Measurements from ENCODE around the gene WNT1. TPM values are rescaled to one million over a fixed set of nuclear protein-coding genes. Genes with fewer than 3 reads are reported as not detected.

Gene WNT1
- total and polyA plus RNA-seq, 4 donors = 0.09 to 0.20 (median 0.15) TPM; not detected in 1

- no peak for ATAC-seq (ENCODE audit: insufficient read depth, low FRiP score)
- Histone ChIP-seq H3K4me1 (ENCODE audit: control insufficient read depth in 5 of 5, insufficient read depth in 5 of 5, low read length in 5 of 5) (peaks cover 0 to 7% (median 5%) of the 10 kb centered on the region in 5 donors), H3K4me3 (no peak overlapping the region), H3K36me3 (ENCODE audit: control insufficient read depth in 4 of 4, insufficient read depth in 4 of 4, low read length in 4 of 4) (no peaks in the 10 kb centered on the region), H3K9me3 (ENCODE audit: control insufficient read depth in 4 of 4, insufficient read depth in 3 of 4, low read length in 3 of 4) (peaks cover 0 to 2% (median 0%) of the 10 kb centered on the region in 4 donors), H3K27ac (ENCODE audit: low read depth in 1 of 2, low read length in 1 of 2) (no peak overlapping the region), H3K9ac (ENCODE audit: insufficient read depth in 1 of 2, low read length in 2 of 2) (no peak overlapping the region), H3K27me3 (ENCODE audit: control insufficient read depth in 3 of 3, insufficient read depth in 3 of 3, low read length in 2 of 3) (peaks cover 3 to 86% (median 85%) of the 10 kb centered on the region in 3 donors)
- TF ChIP-seq CTCF (IDR thresholded peaks at IDR 0.05; ENCODE audit: control extremely low read depth, extremely low read depth) = no peak
- DNase-seq = no peak
- 76 to 83% methylated on average over 2 of the region's 2 CpGs for WGBS, 2 donors
Measured at GRCh38 chr12:48985901-48986300, 7.8 kb downstream of the WNT1 start.

- no peaks in the 10 kb centered on the region for H3K36me3 ChIP-seq (ENCODE audit: control insufficient read depth in 4 of 4, insufficient read depth in 4 of 4, low read length in 4 of 4)
- no peaks in the 10 kb centered on the region for H3K9me3 ChIP-seq (ENCODE audit: control insufficient read depth in 4 of 4, insufficient read depth in 3 of 4, low read length in 3 of 4)
- DNase-seq = no peak
- peaks cover 3 to 78% (median 78%) of the 10 kb centered on the region in 3 donors for H3K27me3 ChIP-seq (ENCODE audit: control insufficient read depth in 3 of 3, insufficient read depth in 3 of 3, low read length in 2 of 3)
- TF ChIP-seq CTCF (IDR thresholded peaks at IDR 0.05; ENCODE audit: control extremely low read depth, extremely low read depth) = no peak
- H3K9ac ChIP-seq (ENCODE audit: insufficient read depth in 1 of 2, low read length in 2 of 2) = no peak overlapping the region
- H3K4me3 ChIP-seq = no peak overlapping the region
- H3K27ac ChIP-seq (ENCODE audit: low read depth in 1 of 2, low read length in 1 of 2) = no peak overlapping the region
- WGBS, 2 donors = 62 to 76% methylated on average over 17 to 23 of the region's 23 CpGs
- no peaks in the 10 kb centered on the region for H3K4me1 ChIP-seq (ENCODE audit: control insufficient read depth in 5 of 5, insufficient read depth in 5 of 5, low read length in 5 of 5)
- no peak for ATAC-seq (ENCODE audit: insufficient read depth, low FRiP score)
Measured at GRCh38 chr12:48986720-48987291, 8.7 kb downstream of the WNT1 start.

GRCh38 chr12:48988030-48988649 is 10.0 kb downstream of the WNT1 start:
- no peaks in the 10 kb centered on the region for H3K36me3 ChIP-seq (ENCODE audit: control insufficient read depth in 4 of 4, insufficient read depth in 4 of 4, low read length in 4 of 4)
- no peak overlapping the region for H3K9ac ChIP-seq (ENCODE audit: insufficient read depth in 1 of 2, low read length in 2 of 2)
- H3K27me3 ChIP-seq (ENCODE audit: control insufficient read depth in 3 of 3, insufficient read depth in 3 of 3, low read length in 2 of 3) = peaks cover 3 to 72% (median 71%) of the 10 kb centered on the region in 3 donors
- ATAC-seq (ENCODE audit: insufficient read depth, low FRiP score) (peak; percentile 54), DNase-seq (peak in 1 of 3 donors; percentile 46)
- no peaks in the 10 kb centered on the region for H3K4me1 ChIP-seq (ENCODE audit: control insufficient read depth in 5 of 5, insufficient read depth in 5 of 5, low read length in 5 of 5)
- no peaks in the 10 kb centered on the region for H3K9me3 ChIP-seq (ENCODE audit: control insufficient read depth in 4 of 4, insufficient read depth in 3 of 4, low read length in 3 of 4)
- 26 to 31% methylated on average over 16 of the region's 16 CpGs for WGBS, 2 donors
- TF ChIP-seq CTCF (IDR thresholded peaks at IDR 0.05; ENCODE audit: control extremely low read depth, extremely low read depth) = peak; percentile 70
- H3K4me3 ChIP-seq = no peak overlapping the region
- H3K27ac ChIP-seq (ENCODE audit: low read depth in 1 of 2, low read length in 1 of 2) = no peak overlapping the region
